PC-3 (cell line): ENCODE measurements around the gene MUS81.

Experiments
- EZH2 ChIP-seq: fragments of 300-600 bp; sonication (generic); IDR thresholded peaks from one replicate; pipeline ENCODE4 v1.6.1; 2017; ENCODE audit warnings: antibody characterized with exemption, mild to moderate bottlenecking, low read length; ENCODE audit not compliant: unreplicated experiment
- EZH2phosphoT487 ChIP-seq: fragments of 300-600 bp; sonication (generic); IDR thresholded peaks from 2 replicates; pipeline ENCODE4 v1.6.1; 2018; ENCODE audit warnings: mild to moderate bottlenecking, antibody characterized with exemption, low read length, borderline replicate concordance
- TF ChIP-seq, protein P1 (sequence below): fragments of 300-600 bp; sonication (generic); conservative IDR thresholded peaks from 2 replicates; pipeline ENCODE4 v1.5.1; 2017; ENCODE audit warnings: antibody characterized with exemption, low read depth, mild to moderate bottlenecking, low read length

GRCh38 chr11:65842144-65842543 is 18.1 kb upstream of the MUS81 start:
- TF ChIP-seq, protein P1, sequence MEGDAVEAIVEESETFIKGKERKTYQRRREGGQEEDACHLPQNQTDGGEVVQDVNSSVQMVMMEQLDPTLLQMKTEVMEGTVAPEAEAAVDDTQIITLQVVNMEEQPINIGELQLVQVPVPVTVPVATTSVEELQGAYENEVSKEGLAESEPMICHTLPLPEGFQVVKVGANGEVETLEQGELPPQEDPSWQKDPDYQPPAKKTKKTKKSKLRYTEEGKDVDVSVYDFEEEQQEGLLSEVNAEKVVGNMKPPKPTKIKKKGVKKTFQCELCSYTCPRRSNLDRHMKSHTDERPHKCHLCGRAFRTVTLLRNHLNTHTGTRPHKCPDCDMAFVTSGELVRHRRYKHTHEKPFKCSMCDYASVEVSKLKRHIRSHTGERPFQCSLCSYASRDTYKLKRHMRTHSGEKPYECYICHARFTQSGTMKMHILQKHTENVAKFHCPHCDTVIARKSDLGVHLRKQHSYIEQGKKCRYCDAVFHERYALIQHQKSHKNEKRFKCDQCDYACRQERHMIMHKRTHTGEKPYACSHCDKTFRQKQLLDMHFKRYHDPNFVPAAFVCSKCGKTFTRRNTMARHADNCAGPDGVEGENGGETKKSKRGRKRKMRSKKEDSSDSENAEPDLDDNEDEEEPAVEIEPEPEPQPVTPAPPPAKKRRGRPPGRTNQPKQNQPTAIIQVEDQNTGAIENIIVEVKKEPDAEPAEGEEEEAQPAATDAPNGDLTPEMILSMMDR: no peak
- TF ChIP-seq EZH2 (no peak), EZH2phosphoT487 (no peak)
